BLaER1 treated with 17β-estradiol and CSF1 and Interleukin-3, amounts not matched to agents 10 nM and 100 nM (cell line): ENCODE data around the gene HTR2B.
A peak's percentile ranks its signal among the peaks of the same experiment; 100 is the strongest.
"Not testable (repeated sequence)": the region's sequence is repeated elsewhere in the genome, so short reads cannot be mapped to it uniquely, and the experiment has no call there.

Experiments
- H3K27ac ChIP-seq, 11 experiments: shearing (Covaris generic); formaldehyde crosslinking; 2 replicates each; pipeline ENCODE4 v1.8.1; 2022
- H3K27me3 ChIP-seq, 11 experiments: shearing (Covaris generic); formaldehyde crosslinking; 2 replicates each; pipeline ENCODE4 v1.8.1; 2022
- H3K36me3 ChIP-seq, 11 experiments: shearing (Covaris generic); formaldehyde crosslinking; 2 replicates each; pipeline ENCODE4 v1.8.1; 2022
- H3K4me1 ChIP-seq, 10 experiments: shearing (Covaris generic); formaldehyde crosslinking; 2 replicates each; pipeline ENCODE4 v1.8.1; 2022
- H3K4me2 ChIP-seq, 11 experiments: shearing (Covaris generic); formaldehyde crosslinking; 2 replicates each; pipeline ENCODE4 v1.8.1; 2022
- H3K4me3 ChIP-seq, 10 experiments: shearing (Covaris generic); formaldehyde crosslinking; 2 replicates each; pipeline ENCODE4 v1.8.1; 2022
- H3K9ac ChIP-seq, 11 experiments: shearing (Covaris generic); formaldehyde crosslinking; 2 replicates each; pipeline ENCODE4 v1.8.1; 2022
- H3K9me3 ChIP-seq, 11 experiments: shearing (Covaris generic); formaldehyde crosslinking; replicated peaks in 1 of 11; 2 replicates each; pipeline ENCODE4 v1.8.1; 2022
- H4K20me1 ChIP-seq, 11 experiments: shearing (Covaris generic); formaldehyde crosslinking; 2 replicates each; pipeline ENCODE4 v1.8.1; 2022
- Cebpa-rat ChIP-seq, 11 experiments: shearing (Covaris generic); IDR thresholded peaks; 2 replicates each; pipeline ENCODE4 v1.8.1; 2022

HTR2B gene

GRCh38 chr2:231094736-231095346 is 30.0 kb downstream of the HTR2B start:
- Histone ChIP-seq H3K27me3 (no peaks in the 10 kb centered on the region), H3K9me3 (peaks cover 53 to 83% (median 71%) of the 10 kb centered on the region in 11 experiments), H3K9ac (no peak overlapping the region), H3K4me1 (no peaks in the 10 kb centered on the region), H3K36me3 (peaks cover 95 to 100% (median 100%) of the 10 kb centered on the region in 11 experiments), H4K20me1 (peaks cover 0 to 47% (median 0%) of the 10 kb centered on the region in 11 experiments; a peak in 6 of 22 replicates), H3K27ac (no peak overlapping the region), H3K4me3 (no peak overlapping the region), H3K4me2 (no peak overlapping the region)
- TF ChIP-seq Cebpa-rat (IDR thresholded peaks at IDR 0.05), result no peak

GRCh38 chr2:231093933-231094332 is 30.9 kb downstream of the HTR2B start:
- Histone ChIP-seq H3K4me3 (no peak overlapping the region), H3K36me3 (peaks cover 95 to 100% (median 100%) of the 10 kb centered on the region in 11 experiments), H3K4me1 (no peaks in the 10 kb centered on the region), H4K20me1 (peaks cover 0 to 50% (median 0%) of the 10 kb centered on the region in 11 experiments; a peak in 7 of 22 replicates), H3K27ac (no peak overlapping the region), H3K9me3 (peaks cover 44 to 74% (median 62%) of the 10 kb centered on the region in 11 experiments), H3K27me3 (no peaks in the 10 kb centered on the region), H3K9ac (no peak overlapping the region), H3K4me2 (no peak overlapping the region)
- no peak for TF ChIP-seq Cebpa-rat (IDR thresholded peaks at IDR 0.05)

- H3K36me3 ChIP-seq, result peaks cover 95 to 100% (median 100%) of the 10 kb centered on the region in 11 experiments
- no peak for TF ChIP-seq Cebpa-rat (IDR thresholded peaks at IDR 0.05)
These were observed 36.1 kb downstream of the HTR2B start for GRCh38 chr2:231088754-231089153.

GRCh38 chr2:231084565-231084964 is 40.3 kb downstream of the HTR2B start:
- peak overlapping the region in 1 of 11 experiments; percentile 8; a peak in 1 of 22 replicates for H3K4me2 ChIP-seq
- no peak for TF ChIP-seq Cebpa-rat (IDR thresholded peaks at IDR 0.05)
- H3K9ac ChIP-seq, result no peak overlapping the region
- no peak overlapping the region for H3K27ac ChIP-seq
- H3K9me3 ChIP-seq, result no peaks in the 10 kb centered on the region
- peaks cover 0 to 9% (median 0%) of the 10 kb centered on the region in 10 experiments; a peak in 2 of 20 replicates for H3K4me1 ChIP-seq
- no peaks in the 10 kb centered on the region for H3K27me3 ChIP-seq
- peaks cover 0 to 32% (median 5%) of the 10 kb centered on the region in 11 experiments; a peak in 10 of 22 replicates for H4K20me1 ChIP-seq
- H3K4me3 ChIP-seq, result no peak overlapping the region
- peaks cover 98 to 100% (median 100%) of the 10 kb centered on the region in 11 experiments for H3K36me3 ChIP-seq

More at GRCh38 chr2:231088754-231089153, 36.1 kb downstream of the HTR2B start:
- Histone ChIP-seq H4K20me1 (peaks cover 0 to 40% (median 0%) of the 10 kb centered on the region in 11 experiments; a peak in 6 of 22 replicates), H3K4me1 (peaks cover 0 to 9% (median 0%) of the 10 kb centered on the region in 10 experiments; a peak in 2 of 20 replicates), H3K9me3 (peaks cover 0 to 22% (median 13%) of the 10 kb centered on the region in 11 experiments; a peak in 13 of 22 replicates), H3K27ac (no peak overlapping the region), H3K9ac (no peak overlapping the region), H3K27me3 (no peaks in the 10 kb centered on the region), H3K4me3 (no peak overlapping the region), H3K4me2 (no peak overlapping the region)

- no peak overlapping the region for H3K4me2 ChIP-seq
- H3K4me3 ChIP-seq, result no peak overlapping the region
- no peak overlapping the region for H3K27ac ChIP-seq
- H3K36me3 ChIP-seq, result peaks cover 88 to 100% (median 98%) of the 10 kb centered on the region in 11 experiments
- H4K20me1 ChIP-seq, result peaks cover 0 to 60% (median 19%) of the 10 kb centered on the region in 11 experiments; a peak in 16 of 22 replicates
- H3K4me1 ChIP-seq, result peaks cover 0 to 35% (median 11%) of the 10 kb centered on the region in 10 experiments; a peak in 11 of 20 replicates
- H3K9ac ChIP-seq, result no peak overlapping the region
- TF ChIP-seq Cebpa-rat (IDR thresholded peaks at IDR 0.05), result no peak
- no peaks in the 10 kb centered on the region for H3K27me3 ChIP-seq
- no peaks in the 10 kb centered on the region for H3K9me3 ChIP-seq
These were observed 55.3 kb downstream of the HTR2B start for GRCh38 chr2:231069379-231070054.

GRCh38 chr2:231068525-231069222 is 56.2 kb downstream of the HTR2B start:
- Histone ChIP-seq H3K4me2 (peak overlapping the region in 2 of 11 experiments; percentile 39 to 60; a peak in 2 of 22 replicates), H3K36me3 (peaks cover 91 to 100% (median 99%) of the 10 kb centered on the region in 11 experiments), H3K4me1 (peaks cover 0 to 38% (median 12%) of the 10 kb centered on the region in 10 experiments; a peak in 13 of 20 replicates), H3K9ac (no peak overlapping the region), H4K20me1 (peaks cover 0 to 68% (median 27%) of the 10 kb centered on the region in 11 experiments; a peak in 17 of 22 replicates), H3K9me3 (no peaks in the 10 kb centered on the region), H3K4me3 (no peak overlapping the region), H3K27ac (peak overlapping the region in 3 of 11 experiments; percentile 3 to 39 (median 15); a peak in 3 of 22 replicates), H3K27me3 (no peaks in the 10 kb centered on the region)
- no peak for TF ChIP-seq Cebpa-rat (IDR thresholded peaks at IDR 0.05)

GRCh38 chr2:231067531-231067930 is 57.3 kb downstream of the HTR2B start:
- H3K36me3 ChIP-seq, result peaks cover 93 to 100% (median 100%) of the 10 kb centered on the region in 11 experiments
- H3K4me3 ChIP-seq, H3K9me3 ChIP-seq: not testable (repeated sequence)

GRCh38 chr2:231065966-231066365 is 58.9 kb downstream of the HTR2B start:
- TF ChIP-seq Cebpa-rat (IDR thresholded peaks at IDR 0.05), result no peak

More at GRCh38 chr2:231067531-231067930, 57.3 kb downstream of the HTR2B start:
- not testable (repeated sequence) for H3K27me3 ChIP-seq, H3K9ac ChIP-seq
- TF ChIP-seq Cebpa-rat (IDR thresholded peaks at IDR 0.05), result peak in 4 of 11 experiments; percentile 3 to 30 (median 24); a peak in 1 of 22 replicates
- Histone ChIP-seq H4K20me1 (peaks cover 3 to 74% (median 39%) of the 10 kb centered on the region in 11 experiments; a peak in 18 of 22 replicates), H3K4me2 (peak overlapping the region in 4 of 11 experiments; percentile 6 to 60 (median 48); a peak in 8 of 22 replicates), H3K27ac (peak overlapping the region in 4 of 11 experiments; percentile 15 to 39 (median 24); a peak in 6 of 22 replicates), H3K4me1 (peaks cover 0 to 49% (median 18%) of the 10 kb centered on the region in 10 experiments; a peak in 13 of 20 replicates)

More at GRCh38 chr2:231065966-231066365, 58.9 kb downstream of the HTR2B start:
- H3K4me1 ChIP-seq, result peaks cover 0 to 53% (median 18%) of the 10 kb centered on the region in 10 experiments; a peak in 13 of 20 replicates
- H3K9ac ChIP-seq, result no peak overlapping the region
- no peaks in the 10 kb centered on the region for H3K27me3 ChIP-seq
- no peak overlapping the region for H3K27ac ChIP-seq
- no peak overlapping the region for H3K4me3 ChIP-seq
- peaks cover 13 to 84% (median 49%) of the 10 kb centered on the region in 11 experiments; a peak in 20 of 22 replicates for H4K20me1 ChIP-seq
- H3K36me3 ChIP-seq, result peaks cover 92 to 100% (median 99%) of the 10 kb centered on the region in 11 experiments
- H3K9me3 ChIP-seq, result no peaks in the 10 kb centered on the region
- no peak overlapping the region for H3K4me2 ChIP-seq
